ENCODE measurements around the gene ABCA1.
"Not testable (repeated sequence)": the region's sequence is repeated elsewhere in the genome, so short reads cannot be mapped to it uniquely, and the experiment has no call there.

ABCA1 gene

DNA sequence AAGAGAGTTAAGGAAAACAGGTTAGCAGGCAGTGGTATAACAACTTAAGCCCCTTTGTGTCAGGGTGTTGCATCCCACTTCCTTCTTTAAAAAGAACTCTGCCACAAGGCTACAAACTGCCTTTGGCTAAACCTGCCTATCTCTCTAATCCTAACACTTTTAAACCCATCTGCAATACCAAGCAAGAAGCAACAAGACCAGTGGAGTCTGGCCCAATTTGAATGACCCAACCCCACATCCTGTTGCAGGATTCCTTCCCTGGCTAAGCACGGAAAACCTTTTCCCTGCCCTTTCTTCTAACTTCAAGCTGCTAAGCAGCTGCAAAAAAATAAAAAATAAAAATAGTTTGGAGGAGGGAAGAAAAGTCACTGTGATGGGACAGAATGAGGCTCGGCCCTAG lies 27.1 kb downstream of the ABCA1 start:
- no peak for DNase-seq

DNA sequence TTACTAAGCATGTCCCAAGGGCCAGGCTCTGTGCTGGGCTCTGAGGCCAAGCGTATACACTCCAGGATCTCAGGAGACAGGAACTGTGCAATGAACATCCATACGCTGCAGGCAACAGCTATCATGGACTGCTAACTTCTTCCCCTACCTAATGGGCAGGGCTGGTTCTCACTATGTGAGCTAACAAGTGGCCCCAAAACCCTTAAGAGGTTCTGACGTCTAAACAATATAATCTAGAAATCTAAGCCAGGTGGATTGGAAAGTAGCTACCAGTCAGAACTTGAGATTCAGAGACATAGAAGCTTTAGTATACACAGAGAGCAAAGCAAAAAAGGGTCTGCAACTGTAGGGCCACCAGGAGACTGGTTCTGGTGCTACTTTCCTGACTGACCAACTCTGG lies 27.6 kb downstream of the ABCA1 start:
- DNase-seq = no peak

DNA sequence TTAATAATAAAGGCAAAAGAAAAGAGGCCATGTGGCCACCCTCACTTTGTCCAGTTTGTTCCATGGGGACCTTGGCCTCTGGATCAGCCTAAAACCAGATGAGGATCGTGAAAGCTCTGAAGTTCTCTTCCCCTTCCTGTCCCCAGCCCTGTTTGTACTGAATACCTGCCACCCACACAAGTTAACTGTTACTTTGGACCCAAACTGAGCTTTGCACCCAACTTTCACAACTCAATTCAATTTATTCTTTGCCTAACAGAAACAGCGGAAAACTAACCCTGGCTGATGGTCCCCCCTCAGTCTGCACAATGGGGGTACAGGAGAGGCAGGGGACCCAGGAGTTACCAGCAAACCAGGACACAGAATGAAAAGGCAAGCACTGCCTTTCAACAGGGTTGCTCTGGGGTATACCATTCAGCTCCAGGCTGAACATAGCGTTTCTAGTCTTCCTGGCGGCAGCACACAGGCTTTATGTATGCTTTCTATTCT lies 28.2 kb downstream of the ABCA1 start:
- no peak for DNase-seq

DNA sequence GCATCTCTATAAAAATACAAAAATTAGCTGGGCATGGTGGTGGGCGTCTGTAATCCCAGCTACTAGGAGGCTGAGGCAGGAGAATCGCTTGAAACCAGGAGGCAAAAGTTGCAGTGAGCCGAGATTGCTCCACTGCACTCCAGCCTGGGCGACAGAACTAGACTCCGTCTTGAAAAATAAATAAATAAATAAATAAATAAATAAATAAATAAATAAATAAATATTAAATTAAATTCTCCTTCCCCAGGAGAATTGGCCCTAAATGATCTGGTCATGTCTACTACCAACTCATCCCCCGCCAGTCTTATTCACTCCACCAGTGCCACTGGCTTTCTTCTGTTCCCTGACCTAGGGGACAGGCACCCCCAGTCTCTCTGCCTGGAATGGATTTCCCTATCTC lies 29.6 kb downstream of the ABCA1 start:
- not testable (repeated sequence) for DNase-seq

DNA sequence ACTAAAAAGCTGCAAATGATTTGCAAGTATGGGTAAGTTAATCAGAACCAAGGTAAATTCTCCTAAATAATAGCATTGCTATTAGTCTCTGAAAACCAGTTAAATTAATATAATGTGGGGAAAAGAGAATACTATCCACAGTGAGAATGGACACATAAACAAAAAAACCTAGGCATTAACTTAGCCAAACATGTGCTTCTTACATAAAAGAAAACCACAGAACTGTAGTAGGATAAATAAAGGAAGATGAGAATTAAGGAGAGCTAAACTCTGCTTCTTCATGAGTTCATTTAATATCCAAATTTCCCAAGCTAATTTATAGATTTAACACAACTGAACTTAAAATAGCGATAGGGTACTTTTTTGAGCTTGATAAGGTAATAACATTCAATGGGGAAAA lies 31.8 kb downstream of the ABCA1 start:
- DNase-seq = no peak

DNA sequence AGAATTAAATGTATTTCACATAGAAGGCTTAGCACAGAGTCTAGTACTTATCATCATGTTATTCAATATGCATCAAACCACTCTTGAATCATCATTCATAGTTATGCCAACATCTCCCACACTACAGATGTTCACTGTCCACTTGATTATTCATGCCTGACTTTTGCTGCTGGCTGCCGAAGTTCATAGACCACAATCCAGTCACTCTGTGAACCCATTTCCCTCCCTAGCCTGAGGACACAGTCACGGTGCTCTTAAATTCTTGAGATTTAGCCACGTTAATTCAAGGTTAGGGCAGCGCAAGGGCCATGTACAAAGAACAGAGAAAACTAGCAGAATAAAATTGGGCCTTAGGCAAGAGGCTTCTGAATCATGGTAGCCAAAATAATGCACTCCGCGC lies 32.4 kb downstream of the ABCA1 start:
- no peak for DNase-seq

DNA sequence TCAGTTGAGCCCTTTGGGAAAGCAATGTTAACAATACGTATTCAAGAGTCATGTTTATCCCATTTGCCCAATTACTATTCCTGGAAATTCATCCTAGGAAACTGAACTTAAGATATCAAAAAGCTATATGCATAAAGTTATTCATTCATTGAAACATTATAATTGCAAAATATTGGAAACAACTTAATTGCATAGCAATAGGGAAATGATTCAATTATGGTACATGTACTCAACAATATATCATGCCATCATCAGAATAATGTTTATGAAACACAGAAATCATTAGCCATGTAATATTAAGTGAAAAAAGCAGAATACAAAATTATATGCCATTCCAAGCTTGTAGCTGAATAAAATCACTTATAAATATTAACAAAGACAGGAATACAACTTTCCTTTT lies 35.3 kb downstream of the ABCA1 start:
- no peak for DNase-seq

DNA sequence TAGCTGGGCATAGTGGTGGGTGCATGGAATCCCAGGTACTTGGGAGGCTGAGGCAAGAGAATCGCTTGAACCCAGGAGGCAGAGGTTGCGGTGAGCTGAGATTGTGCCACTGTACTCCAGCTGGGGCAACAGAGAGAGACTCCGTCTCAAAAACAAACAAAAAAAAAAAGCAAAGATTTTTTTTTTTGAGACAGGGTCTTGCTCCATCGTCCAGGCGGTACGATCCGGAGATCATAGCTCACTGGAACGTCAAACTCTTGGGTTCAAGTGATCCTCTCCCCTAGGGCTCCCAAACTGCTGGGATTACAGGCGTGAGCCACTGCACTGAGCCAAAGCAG lies 37.6 kb downstream of the ABCA1 start:
- no peak for DNase-seq

DNA sequence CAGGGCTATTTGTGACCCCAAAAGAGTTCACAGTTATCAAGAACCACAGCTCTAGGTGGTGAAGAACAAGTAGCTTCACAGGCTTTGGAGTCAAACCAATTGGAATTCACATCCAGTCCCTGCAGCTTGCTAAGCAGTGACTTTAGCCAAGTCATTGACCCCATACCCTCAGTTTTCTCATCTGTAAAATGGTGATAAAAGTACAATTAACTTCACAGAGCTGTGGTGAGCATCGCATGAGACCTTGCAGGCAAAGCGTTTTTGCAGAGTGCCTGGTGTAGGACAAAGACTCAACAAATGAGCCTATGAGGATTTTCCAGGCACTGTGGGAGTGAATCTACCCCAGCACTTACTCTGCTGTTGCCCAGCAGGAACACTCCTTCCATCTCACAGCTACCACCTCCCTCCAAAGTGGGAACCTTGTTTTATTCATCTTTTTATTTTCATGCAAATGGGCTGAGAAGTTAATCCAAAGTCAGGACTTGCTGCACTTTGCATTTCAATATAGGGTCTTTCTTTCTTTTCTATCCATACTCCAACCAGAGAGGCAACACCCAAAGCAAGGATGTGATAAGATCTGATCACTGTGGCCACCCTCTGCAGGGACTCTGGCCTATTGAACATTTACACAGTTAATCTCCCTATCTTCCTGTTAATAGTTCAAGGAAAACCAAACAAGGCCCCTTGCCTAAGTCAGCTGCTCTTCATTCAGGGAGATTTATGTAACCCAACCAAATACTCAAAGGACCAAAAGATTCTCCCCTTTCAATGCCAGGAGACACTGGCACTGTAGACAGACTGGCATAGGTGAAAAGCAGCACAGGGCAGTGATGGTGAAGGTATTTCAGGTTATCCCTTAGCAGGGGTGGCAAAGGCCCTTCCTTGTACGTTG lies 41.9 kb downstream of the ABCA1 start:
- no peak for DNase-seq

DNA sequence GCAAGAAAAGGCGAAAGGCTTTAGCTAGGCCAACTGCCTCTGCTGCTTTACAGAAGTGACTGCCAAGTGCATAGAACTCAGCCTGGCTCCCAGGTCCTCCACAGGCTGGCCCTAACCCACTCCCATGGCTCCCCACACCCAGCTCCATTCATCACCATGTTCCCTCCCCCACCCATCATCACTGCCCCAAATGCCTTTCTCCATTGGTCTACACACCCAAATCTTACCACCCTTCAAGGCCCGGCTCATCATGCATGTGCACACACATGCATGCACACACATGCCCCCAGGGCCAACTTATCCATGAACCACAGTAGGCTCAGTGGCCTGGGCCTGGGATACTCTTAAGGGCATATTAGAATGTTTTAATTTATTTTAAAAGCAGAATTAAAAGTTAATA lies 44.8 kb downstream of the ABCA1 start:
- DNase-seq = no peak

DNA sequence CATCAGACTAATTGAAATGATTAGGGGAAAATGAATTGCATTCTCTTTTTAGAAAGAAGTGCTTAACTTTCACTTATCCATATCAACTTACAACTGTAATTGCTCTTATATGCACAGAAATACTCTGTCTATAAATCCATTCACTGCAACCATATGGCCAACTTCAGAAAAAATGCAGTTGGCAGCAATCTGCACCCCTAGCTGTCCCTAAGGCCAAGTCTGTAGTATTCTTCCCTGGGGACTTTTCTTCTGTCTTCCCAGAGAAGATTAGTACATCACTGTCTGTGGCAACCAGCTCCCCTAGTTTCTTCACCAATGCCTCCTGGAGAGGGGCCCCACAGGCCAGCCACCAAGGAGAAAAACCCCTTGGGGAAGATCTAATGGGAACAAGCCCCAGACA lies 45.4 kb downstream of the ABCA1 start:
- DNase-seq = no peak

DNA sequence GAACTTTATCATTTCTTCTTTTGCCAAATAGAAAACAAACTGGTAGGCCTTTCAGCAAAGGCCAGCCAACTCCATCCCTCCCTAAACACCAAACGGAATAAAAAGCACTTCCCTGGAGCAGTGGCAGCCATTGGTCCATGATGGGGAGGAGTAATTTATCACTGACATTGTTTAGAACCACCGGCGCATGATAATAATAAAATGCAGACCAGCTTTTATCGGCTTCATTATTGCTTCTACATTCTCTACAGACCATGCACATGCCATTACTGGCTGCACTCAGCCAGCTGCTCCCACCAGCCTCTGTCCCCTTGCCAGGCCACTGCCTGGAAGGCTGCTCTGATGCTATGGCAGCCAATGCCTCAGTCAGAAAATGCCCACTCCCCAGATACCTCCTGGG lies 45.9 kb downstream of the ABCA1 start:
- no peak for DNase-seq

DNA sequence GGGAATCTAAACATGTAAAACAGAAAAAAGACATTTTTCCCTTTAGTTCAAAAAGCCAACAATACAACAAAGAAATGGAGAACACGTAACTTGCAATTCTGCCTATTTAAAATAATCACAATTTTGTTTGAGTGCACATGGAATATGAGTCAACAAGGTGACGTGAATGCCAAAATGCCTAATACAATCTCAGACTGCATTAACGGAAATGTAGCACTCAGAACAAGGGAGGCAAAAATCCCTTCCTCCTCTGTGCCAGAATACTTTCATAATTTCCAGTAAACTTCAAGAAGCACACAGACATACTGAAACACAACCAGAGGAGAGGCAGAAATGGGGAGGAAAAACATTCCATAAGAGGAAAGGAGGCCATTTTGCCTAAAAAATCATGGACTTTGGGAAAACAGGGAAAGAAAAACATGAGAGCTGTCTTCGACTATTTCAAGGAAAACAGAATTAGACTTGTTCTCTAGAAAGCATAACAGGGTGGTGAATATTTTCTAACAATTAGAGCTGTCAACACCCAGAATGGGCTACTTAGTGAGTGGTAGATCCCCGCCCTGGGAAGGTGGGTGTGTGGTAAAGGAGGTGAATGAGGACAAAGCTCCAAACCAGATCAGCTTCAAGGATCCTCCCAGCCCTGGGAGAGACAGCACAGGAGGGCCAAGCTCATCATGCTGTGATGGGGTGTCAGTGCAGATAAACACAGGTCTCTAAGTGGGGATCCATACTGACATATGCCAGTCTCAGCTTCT lies 48.2 kb downstream of the ABCA1 start:
- DNase-seq = no peak

DNA sequence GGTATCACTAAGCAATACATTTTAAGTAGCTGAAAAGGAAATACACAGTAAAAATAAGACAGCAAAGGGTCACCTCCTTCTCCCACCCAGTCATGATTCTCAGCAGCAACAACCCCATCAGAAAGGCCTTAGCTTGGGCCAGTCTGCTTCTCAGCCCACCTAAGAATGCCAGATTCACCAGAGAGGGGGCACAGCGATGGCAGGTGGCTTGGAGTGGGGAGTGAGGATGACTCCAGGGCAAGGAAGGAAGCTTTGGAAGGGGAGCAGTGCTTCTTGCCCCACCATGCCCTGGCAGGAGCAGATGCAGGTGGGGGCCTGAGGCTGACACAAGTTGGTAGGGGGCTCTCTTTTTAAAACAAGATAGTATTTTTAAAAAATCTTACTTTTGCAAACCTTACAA lies 51.4 kb downstream of the ABCA1 start:
- DNase-seq = no peak

DNA sequence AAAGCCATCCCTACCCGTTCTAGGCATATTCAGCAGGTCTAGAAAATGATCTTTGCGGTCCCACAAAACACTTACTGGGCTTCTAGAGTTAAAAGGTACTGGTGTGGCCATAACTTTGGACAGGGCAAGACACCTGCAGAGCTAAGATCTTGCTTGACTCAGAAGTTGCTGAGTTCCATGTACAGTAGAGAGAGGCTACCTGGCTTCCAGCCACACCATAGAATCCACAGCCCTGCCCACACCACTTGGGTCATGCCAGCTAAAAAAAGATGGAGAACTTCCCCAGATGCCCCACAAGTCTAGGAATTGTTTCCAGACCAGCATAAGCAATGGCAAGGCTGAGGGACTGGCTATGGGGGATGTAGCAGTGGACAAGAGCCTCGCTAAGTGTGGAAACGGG lies 52.1 kb downstream of the ABCA1 start:
- DNase-seq = no peak

DNA sequence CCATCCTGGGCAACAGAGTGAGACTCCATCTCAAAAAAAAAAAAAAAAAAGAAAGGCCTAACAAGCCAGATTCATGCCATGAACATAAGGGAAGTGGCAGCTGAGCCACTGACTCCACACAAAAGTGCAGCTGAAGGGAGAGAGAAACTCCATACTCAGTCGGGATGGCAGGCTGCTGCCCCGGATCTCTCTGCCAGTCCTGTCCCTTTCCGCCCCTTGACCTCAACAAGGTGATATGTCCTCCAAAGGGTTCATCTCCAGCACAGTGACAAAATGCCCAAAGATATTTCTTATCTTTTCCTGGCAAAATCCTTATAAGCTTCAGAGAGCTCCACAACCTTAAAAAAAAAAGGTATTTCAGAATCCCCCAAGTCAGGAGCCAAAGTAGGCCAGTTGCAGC lies 52.6 kb downstream of the ABCA1 start:
- DNase-seq = no peak

DNA sequence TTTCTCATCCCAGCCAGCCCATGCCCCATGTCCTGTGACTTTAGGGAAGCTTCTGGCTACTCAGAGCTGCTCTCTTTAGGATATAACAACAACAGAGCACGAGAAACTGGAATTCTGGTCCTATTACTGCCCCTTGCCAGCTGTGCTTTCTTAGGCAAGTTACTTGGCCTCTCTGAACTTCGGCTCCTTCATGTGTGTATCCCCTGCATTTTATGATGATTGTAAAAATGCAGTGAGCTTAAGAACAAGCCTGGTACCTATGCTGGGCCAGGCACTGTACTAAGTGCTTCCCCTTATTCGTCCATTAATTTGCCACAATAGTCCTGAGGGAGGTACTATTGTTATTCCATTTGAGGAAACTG lies 54.5 kb downstream of the ABCA1 start:
- no peak for DNase-seq

DNA sequence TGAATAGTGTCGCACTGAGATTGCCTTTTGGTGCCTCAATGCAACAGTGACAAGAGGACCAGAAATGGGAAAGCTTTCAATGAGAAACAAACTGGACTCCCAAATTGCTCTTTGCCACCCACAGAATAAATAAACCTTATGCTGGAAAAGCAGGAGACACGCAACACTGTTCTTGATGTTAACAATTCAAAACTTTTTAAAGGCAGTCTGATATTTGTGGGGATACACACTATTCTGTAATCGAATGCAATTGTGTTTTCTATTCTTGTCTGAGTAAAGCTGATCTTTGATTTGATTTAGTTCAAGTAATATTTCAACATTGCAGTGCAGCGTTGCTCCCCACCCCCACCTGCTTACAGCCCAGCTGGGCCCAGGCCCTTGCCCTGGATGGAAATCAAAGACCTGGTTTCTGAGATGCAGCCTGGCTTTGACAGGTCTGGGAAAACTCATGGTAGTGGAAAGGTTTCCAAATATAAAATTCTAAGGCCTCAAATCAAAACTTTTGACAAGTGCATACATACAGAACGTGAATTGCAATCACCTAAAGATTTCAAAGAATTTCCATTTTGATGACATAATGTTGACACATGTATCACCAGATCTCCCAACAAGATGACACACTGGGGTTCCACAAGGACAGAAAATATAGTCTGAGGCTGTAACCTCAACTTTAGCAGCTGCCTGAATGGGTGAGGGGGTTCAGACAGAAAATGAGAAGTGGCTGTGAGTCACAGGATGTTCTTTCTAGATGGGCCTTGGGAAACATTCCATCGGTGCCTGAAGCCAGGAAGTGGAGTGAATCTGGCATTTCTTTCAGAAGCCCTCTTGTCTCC lies 55.1 kb downstream of the ABCA1 start:
- DNase-seq = no peak

DNA sequence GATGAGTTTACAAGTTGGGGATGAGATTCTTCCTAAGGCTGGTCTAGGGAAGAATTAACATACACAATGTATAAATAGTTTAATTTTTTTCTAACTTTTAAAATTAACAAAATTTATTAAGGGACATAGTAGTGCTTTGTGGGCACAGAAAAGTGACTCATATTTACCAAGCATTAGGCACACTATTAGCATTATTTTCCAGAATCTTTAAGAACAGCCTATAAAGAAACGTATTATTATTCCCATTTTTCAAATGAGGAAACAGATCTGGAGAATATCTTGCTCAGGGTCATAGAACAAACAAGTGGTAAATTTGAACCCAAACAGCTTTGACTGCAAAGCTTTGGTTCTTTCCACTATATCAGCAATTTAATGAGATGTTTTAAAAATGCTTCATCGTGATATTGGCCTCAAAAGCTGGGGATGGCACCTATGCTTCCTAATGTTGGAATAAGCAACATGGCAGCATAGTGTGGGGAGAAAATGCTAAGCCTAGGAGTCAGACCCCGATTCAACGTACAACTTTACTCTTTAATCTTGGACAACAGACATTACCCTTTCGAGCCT lies 55.9 kb downstream of the ABCA1 start:
- no peak for DNase-seq

DNA sequence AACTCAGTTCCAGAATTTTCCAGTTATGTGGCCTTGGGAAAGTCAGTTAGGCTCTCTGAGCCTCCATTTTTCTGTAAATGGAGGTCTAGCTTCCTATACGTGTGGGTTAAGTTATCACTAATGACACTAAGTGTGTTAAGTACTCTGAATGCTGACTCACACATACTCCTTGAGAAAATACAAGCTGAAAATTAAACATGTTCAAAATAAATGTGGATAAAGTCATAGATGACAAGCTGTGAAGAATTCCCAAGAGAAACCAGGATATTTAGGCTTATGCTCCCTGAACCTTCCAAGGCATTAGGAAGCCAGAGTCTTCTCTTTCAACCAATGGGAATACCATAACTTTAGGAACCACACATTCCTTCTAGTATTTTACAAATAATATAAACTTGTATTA lies 58.1 kb downstream of the ABCA1 start:
- DNase-seq = no peak

DNA sequence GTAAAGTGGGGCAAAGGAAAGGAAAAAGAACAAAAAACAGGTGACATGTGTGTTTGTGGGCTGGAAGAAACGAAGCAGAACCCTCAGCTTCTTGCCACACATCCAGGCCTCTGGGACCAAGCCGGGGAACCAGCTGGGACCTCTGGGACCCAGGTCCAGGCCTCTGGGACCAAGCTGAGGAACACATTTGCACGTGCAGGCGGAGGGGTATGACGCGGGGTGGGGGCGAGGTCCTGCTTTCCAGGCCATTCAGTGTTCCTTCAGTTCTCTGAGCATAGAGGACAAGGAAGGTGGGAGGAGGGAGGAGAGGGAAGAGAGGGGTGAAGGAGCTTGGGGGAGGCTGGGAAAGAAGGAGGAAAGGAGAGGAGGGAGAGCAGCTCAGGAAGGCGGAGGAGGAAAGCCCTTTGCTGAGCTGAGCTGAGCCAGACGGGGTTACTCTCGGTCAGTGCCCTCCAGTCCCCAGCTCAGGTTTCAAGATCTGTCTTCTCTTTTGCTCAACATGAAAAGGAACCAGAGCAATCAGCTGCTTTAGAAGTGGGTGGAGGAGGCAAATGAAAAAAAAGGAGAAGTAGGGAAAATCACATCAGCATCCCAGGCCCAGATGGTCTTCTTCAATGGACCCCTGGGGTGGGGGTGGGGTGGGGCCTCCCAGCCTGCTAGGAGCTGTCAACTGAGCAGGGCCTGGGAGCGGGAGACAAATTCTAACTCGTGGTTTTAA lies 59.1 kb downstream of the ABCA1 start:
- no peak for DNase-seq

DNA sequence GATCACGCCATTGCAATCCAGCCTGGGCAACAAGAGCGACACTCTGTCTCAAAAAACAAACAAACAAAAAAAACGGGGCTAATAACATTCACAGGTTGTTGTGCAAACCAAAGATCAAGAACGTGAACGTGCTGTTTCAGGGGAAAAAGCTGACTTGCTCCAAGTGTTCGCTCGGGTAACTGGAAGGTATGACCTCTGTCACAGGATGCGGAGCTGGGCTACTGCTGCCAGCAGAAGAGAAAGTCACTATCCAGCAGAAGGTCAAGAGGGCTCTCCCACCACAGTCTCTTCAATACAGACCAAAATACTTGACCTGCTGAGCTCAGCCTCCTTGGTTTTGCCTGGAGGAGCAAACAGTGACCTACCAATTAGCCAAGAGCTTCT lies 59.7 kb downstream of the ABCA1 start:
- no peak for DNase-seq

DNA sequence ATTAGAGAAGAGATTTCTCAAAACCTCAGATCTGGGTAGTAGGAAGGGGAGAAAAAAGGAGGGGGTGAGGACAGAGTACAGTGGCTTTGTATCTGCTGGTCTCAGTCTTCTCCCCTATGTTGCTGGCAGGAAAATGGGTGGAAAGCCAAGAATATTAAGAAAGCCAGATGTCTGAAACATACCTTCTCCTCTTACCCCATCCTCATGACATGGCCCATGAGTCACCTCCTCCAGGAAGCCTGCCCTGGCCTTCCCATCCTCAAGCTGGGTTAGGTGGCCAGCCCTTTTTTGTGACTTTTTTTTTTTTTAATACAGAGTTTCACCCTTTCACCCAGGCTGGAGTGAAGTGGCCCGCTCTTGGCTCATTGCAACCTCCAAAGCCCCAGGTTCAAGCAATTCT lies 61.8 kb downstream of the ABCA1 start:
- no peak for DNase-seq

Measured in stimulated activated CD4-positive, alpha-beta T cell treated with anti-CD3 and anti-CD28 coated beads, Interleukin-4, amount 100 ng/mL, for 1 hour (primary cell).